ENCODE measurements around the gene FEN1.

FEN1 gene

GRCh38 chr11:61839742-61840141 lies 47.0 kb downstream of the FEN1 start:
- no peak overlapping the region for H3K27ac ChIP-seq
- no peak for TF ChIP-seq CTCF (conservative IDR thresholded peaks at IDR 0.05)

DNA sequence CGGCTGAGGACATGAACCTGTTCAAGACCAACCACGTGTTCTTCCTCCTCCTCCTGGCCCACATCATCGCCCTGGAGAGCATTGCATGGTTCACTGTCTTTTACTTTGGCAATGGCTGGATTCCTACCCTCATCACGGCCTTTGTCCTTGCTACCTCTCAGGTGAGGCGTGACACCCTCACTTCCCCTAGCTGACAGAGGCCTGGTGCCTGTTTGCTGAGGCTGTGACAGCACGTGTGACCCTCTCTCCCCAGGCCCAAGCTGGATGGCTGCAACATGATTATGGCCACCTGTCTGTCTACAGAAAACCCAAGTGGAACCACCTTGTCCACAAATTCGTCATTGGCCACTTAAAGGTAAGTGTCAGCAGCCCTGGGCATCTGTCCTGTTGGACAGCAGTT lies 47.7 kb downstream of the FEN1 start:
- no peak for TF ChIP-seq CTCF (conservative IDR thresholded peaks at IDR 0.05)
- no peak overlapping the region for H3K27ac ChIP-seq

DNA sequence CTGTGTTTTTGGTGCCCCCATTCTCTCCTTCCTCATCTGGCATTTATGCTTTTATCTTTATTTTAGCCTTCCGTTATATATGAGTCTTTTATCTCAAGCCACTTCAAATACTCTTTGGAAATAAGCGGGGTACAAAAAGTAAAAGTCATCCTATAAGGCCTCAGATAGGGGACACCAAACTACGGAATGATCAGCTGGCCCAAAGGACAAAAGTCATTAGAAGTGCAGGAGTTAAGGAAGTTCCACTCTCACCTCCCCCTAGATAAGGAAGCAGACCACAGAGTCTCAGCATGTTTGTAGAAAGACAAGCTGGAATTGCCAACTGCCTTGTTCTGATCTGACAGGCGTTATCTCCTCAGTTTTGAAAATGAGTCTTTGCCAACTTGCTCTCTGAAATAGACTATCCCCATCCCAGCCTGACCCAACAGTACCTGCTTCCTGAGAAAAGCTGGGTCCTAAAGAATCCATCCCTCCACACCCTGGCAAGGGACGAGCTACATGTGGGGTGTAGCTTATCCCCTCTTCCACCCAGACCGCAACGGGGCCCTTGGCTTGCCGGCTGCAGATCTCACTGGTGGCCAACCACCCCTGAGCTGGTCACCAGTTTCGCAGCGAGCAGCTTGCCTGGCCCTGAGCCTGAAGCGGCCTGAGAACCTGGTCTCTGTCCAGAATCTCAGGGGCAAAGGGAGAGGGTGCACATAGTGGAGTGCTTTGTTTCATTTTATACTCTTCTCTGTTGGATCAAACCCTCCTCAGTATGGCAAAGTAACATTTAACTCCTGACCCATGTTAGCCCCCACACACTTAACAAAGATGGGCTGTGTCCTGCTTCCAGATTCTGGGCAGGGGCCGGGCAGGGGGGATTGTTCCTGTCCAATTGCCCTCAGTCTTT lies 49.2 kb downstream of the FEN1 start:
- H3K27ac ChIP-seq: no peak overlapping the region
- no peak for TF ChIP-seq CTCF (conservative IDR thresholded peaks at IDR 0.05)

- no peak overlapping the region for H3K27ac ChIP-seq
- no peak for TF ChIP-seq CTCF (conservative IDR thresholded peaks at IDR 0.05)
Observed at GRCh38 chr11:61842528-61842820, 49.8 kb downstream of the FEN1 start.

DNA sequence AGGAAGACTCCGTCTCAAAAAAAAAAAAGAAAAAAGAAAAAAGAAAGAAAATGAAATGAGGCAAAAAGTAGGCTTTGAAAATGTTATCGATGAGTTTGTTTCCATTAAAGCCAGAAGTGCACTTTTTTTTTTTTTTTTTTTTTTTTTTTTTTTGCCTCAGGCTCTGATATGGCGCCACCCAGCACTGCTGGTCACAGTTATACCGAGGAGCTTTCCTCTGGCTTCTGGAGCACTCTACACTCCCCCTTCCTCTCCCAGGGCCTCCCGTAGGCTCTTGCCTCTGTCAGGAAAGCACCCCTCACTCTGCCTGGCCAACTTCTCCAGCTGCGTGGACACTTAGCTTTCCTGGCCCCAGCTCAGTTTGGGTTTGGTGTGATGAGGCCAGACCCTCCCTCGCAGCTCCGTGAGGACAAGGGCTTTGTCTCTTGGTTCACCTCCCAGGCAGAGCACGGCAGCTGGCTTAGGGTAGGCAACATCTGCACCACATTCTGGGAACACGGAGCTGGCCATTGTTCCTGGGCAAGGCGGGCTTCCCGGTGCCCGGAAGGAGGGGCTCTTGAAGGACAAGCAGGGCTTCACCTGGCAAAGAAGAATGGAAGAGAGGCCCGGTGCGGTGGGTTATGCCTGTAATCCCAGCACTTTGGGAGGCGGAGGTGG lies 52.3 kb downstream of the FEN1 start:
- TF ChIP-seq CTCF (conservative IDR thresholded peaks at IDR 0.05): no peak

GRCh38 chr11:61846362-61847020 lies 53.8 kb downstream of the FEN1 start:
- no peak overlapping the region for H3K27ac ChIP-seq
- no peak for TF ChIP-seq CTCF (conservative IDR thresholded peaks at IDR 0.05)

More for the DNA sequence above, 52.3 kb downstream of the FEN1 start:
- no peak overlapping the region for H3K27ac ChIP-seq

Data from VCaP (cell line).